Cerebellar nuclear complex (tissue), 1 donor: ENCODE measurements around the gene TUT4.

Experiments
- DNase-seq, 2 experiments: peaks; one replicate each; lab custom pipeline; 2025; lab: John Stamatoyannopoulos, UW

TUT4 gene

GRCh38 chr1:52533713-52534112, 19.2 kb downstream of the TUT4 start:
- DNase-seq: no peak

DNA sequence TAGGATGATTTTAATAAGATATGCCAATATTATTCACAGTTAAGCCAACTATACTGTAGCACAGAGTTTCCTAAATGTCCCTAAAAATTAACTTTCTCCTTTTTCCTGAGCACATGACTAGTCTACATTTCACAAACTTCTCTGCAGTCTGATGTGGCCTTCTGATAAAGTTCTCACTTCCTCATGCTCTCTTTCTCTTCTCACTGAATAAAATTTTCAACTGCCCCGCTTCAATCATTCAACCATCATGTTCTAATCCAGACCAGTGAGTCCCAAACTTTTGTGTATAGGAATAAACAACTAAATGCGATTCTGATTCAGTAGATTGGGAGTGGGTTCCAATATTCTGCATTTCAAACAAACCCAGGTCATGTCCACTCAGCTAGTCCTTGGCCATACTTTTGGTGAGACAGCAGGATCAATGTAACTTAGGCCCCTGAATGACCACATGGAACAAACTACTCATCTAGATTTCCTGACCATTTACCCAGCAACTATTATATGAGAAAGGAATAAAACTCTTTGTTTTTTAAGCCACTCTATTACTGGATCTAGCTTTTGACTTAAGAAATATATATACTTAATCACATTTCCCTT, 20.1 kb downstream of the TUT4 start:
- no peak for DNase-seq

- DNase-seq: no peak
These were observed 20.6 kb downstream of the TUT4 start for GRCh38 chr1:52532247-52532646.

DNA sequence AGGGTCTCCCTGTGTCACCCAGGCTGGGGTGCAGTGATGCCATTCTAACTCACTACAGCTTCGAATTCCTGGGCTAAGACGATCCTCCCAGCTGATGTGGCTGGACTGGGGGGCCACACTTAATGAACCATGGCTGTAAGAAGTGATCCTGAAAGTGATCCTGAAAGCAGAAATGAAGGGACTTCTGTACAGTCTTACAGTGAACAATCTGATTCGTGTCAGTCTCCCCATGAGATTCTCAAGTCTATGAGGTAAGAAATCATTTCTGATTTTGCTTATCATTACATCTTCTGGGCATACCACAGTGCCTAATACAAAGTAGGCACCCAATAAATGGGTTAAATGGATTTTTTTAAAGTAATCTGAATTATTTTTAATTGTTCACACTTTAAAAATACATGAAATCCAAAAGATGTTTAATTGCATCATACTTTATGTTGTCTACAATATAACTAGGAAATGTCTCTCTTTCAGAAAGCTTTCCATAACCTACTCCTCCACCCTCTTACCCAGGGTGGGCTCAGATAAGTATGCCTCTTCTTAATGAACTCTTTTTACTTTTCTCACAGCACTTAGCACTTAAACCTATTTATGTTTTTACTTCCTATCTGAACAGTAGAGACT, 21.5 kb downstream of the TUT4 start:
- no peak for DNase-seq

GRCh38 chr1:52530563-52531144, 22.2 kb downstream of the TUT4 start:
- DNase-seq: no peak

- DNase-seq: no peak
These were observed 29.5 kb downstream of the TUT4 start for GRCh38 chr1:52523376-52523775.

GRCh38 chr1:52520148-52520547, 32.7 kb downstream of the TUT4 start:
- DNase-seq: no peak

- no peak for DNase-seq
These were observed 33.9 kb downstream of the TUT4 start for GRCh38 chr1:52518962-52519361.

GRCh38 chr1:52511851-52512615, 40.9 kb downstream of the TUT4 start:
- no peak for DNase-seq

DNA sequence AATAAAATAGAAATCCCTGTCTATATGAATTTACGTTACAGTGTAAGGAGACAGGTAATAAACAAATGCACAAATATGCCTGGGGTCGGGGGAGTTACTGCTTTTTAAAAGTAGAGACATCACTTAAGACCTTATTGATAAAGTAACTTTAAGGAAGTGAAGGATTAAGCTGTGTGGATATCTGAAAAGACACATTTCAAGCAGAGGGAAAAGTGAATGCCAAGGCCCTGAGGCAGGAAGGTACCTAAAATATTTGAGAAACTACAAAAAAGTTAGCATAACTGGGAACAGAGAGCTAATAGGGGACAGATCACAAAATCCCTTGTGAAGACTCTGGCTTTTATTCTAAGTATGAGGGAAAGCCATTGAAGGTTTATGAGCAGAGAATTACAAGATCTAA, 41.5 kb downstream of the TUT4 start:
- no peak for DNase-seq

DNA sequence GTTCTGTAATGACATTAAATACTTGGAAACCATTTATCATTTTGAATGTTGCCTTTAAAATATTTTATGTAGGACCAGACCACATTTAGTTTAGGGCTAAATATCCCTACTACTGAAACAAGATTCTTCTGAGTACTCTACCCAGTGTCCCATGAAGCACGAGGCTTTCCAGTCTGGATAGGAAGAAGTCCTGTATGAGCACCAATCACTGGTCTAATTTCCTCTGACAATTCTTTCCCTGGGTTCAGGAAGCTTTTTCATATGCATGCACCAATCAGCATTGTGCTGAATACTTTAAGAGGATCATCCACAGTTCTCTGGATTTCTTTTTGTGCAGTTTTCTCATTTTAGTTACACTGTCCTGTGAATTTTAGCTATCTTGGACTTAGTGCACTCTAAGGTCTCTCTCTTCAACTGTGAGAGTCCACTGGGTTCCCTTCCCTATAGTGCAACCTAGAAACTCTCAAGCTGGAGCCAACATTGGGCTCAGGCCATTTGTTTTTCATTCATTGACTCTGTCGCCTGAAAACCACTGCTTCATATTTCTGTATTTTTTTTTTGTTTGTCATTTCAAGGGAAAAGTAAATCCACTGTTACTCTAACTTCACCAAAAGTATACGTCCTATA, 45.9 kb downstream of the TUT4 start:
- no peak for DNase-seq

- DNase-seq: no peak
These were observed 46.5 kb downstream of the TUT4 start for GRCh38 chr1:52506349-52506748.

- DNase-seq: no peak
These were observed 48.2 kb downstream of the TUT4 start for GRCh38 chr1:52504720-52505119.

DNA sequence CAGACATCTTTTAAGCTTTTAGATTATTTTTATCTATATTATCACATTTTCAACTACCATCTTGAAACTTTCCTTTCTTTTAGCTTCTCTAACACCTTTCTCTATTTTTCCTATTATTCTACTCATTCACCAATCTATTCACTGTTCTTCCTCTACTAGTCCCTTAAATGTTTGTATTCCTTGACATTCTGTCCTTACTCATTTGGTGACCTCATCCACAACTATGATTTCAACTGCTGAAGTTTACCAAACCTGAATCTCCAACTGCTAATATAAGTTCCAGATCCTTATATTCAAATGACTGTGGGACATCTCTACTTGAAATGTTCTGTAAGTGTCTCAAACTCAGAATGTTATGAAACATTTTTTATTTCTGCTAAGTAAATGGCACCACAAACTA, 49.2 kb downstream of the TUT4 start:
- no peak for DNase-seq

DNA sequence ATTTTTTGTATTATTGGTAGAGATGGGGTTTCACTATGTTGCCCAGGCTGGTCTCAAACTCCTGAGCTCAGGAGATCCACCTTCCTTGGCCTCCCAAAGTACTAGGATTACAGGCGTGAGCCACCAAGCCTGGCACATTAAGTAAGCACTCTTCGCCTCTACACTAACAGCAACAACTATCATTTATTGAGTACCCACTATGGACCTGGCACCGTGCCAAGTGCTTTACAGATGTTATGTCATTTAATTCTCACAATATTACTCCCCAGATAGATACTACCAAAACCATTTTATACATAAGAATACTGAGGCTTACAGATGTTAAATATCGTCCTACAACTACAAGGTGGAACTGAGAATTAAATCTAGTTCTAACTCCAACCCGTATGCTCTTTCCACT, 50.1 kb downstream of the TUT4 start:
- DNase-seq: no peak

- DNase-seq: no peak
These were observed 65.3 kb downstream of the TUT4 start for GRCh38 chr1:52487632-52488031.

- DNase-seq: no peak
These were observed 70.4 kb downstream of the TUT4 start for GRCh38 chr1:52482326-52483004.

GRCh38 chr1:52479076-52479475, 73.8 kb downstream of the TUT4 start:
- no peak for DNase-seq

- DNase-seq: no peak
These were observed 75.0 kb downstream of the TUT4 start for GRCh38 chr1:52477876-52478275.

- DNase-seq: no peak
These were observed 75.9 kb downstream of the TUT4 start for GRCh38 chr1:52476943-52477342.

- DNase-seq: no peak
These were observed 78.1 kb downstream of the TUT4 start for GRCh38 chr1:52474807-52475206.

DNA sequence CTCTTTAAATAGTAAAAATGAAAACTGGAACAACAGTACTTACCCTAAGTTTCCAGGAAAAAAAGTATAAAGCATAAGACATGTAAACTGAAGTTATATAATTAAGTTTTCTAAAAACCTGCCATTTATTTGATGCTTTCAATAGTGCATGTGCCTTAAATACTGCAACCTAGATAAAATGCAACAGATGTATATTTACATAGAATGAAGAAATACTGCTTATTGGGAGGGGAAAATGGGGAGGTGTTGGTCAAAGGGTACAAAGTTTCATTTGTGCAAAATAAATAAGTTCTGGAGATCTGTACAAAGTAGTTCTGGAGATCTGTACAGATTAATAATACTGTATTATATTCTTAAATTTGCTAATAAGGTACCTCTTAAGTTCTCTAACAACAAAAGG, 79.9 kb downstream of the TUT4 start:
- DNase-seq: no peak
